ENCODE results near the gene ZNF678.

DNA sequence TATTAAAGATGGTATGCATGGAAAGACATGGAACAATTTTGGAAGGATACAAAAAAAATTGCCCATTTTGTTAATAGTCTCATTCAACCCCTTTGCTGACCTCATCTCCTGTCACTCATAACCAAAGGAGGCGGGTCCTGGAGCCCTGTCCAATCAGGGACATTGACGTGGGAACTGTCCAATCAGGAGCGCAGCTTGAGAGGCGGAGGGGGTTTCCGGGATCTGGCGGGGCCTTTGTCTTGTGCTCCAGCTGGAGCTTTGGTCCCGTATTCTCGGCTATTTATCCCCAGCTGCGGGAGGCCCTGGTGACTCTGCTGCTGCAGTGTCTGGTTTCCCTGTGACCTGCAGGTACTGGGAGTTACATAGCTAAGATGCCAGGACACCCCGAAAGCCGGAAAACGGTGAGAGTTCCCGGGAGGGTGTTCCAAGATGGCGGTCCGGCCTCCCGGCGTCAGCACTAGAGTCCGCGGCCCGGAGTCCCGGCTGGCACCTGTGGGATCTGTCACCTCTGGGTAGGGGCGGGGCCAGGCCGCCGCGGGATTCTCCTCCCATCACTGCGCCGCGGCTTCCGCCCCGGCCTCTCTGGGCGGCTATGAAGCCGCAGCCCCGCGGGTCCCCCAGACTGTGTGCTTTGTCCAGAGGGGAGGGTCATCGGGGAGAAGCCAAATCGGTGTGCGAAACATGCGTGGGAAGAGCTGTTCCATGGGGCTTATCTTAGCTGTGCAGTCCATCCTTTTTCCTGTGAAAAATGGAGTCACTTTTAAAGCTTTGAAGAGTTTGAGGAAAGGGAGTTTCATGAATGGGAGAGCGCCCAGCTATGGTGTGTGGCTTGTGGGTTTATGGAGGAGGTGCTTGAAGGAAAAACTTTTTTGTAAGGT, at the start of gene ZNF678:
- TF ChIP-seq CTCF (IDR thresholded peaks at IDR 0.05) (no peak), POLR2A (IDR thresholded peaks at IDR 0.05) (peak in 1 of 2 donors; percentile 42)
